HuH-7.5 (cell line): Measurements from ENCODE around the gene CIDEB.

Source experiments
- DNase-seq: peaks from one replicate; pipeline ENCODE4 v3.0.0; 2011; ENCODE audit warnings: low spot score

CIDEB gene

DNA sequence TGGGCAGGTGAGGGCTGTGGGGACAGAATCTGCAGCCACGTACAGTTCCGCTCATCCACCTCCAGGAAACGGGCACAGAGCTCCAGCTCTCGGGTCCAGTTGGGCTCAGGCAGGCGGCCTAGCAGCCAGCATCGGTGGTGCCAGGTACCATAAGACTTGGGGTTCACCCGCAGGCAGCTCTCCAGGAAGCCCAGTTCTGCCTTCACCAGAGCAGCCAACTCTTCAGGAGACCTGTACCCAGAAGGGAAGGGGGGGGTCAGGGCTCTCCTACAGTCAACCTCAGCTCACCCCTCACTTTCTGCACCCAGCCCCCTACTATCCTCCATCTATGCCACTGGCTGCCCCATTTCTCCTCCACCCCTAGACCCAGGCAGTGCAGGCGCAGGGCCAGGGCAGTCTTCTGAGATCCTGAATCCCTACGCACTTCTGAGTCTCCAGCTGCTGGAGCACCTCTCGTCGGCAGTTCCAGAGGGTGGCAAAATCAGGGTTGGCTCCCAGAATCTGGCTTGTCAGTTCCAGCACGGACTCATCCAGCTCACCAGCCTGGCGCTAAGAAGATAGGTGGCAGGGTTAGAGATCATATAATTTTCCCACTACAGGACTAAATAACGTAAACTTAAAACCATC lies 37.8 kb downstream of the CIDEB start:
- DNase-seq, result no peak

GRCh38 chr14:24269368-24269767 lies 38.4 kb downstream of the CIDEB start:
- no peak for DNase-seq

GRCh38 chr14:24268225-24268624 lies 39.6 kb downstream of the CIDEB start:
- DNase-seq, result no peak

- no peak for DNase-seq
Observed at GRCh38 chr14:24267516-24267915, 40.3 kb downstream of the CIDEB start.

DNA sequence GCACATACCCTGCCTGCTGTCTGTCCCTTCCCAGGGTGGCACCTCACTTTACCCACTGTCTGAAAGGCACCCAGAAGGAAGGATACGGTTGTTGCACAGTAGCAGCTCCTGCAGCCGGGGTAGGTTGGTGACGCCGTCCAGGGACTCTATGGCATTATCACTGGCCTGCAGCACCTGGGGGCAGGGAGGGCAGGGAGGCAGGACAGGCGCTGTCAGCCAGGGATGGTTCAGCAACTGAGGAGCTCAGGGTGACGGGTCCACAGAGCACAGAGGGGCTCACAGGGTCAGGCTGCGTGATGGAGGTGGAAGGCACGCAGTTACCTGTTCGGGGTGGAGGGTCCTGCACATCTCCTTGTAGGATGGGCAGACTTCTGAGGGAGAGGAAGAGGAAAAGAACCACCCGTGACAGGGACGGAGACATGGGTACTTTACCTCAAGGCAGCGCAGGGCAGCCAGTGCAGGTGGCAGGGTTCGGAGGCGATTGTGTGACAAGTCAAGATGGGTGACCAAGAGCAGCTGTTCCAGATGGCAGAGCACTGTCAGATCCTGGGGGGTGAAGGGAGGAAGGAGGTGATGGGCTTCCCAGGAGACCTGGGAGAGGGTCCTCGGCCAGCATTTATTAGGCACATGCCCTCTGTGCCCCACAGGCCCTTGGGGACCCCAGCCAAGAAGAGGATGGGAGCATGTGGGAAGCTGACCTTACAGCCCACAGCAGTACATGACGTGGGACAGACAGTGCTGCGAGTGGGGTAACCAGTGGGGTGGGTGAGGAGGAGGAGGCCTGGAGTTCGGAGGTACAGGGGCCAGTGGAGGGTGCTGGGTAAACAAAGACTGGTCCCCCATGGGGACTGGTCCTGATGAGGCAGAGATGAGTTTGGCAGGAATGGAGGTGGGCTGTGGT lies 41.2 kb downstream of the CIDEB start:
- DNase-seq, result no peak

GRCh38 chr14:24264298-24264697 lies 43.5 kb downstream of the CIDEB start:
- DNase-seq, result no peak

- DNase-seq, result no peak
Observed at GRCh38 chr14:24263848-24264247, 43.9 kb downstream of the CIDEB start.

DNA sequence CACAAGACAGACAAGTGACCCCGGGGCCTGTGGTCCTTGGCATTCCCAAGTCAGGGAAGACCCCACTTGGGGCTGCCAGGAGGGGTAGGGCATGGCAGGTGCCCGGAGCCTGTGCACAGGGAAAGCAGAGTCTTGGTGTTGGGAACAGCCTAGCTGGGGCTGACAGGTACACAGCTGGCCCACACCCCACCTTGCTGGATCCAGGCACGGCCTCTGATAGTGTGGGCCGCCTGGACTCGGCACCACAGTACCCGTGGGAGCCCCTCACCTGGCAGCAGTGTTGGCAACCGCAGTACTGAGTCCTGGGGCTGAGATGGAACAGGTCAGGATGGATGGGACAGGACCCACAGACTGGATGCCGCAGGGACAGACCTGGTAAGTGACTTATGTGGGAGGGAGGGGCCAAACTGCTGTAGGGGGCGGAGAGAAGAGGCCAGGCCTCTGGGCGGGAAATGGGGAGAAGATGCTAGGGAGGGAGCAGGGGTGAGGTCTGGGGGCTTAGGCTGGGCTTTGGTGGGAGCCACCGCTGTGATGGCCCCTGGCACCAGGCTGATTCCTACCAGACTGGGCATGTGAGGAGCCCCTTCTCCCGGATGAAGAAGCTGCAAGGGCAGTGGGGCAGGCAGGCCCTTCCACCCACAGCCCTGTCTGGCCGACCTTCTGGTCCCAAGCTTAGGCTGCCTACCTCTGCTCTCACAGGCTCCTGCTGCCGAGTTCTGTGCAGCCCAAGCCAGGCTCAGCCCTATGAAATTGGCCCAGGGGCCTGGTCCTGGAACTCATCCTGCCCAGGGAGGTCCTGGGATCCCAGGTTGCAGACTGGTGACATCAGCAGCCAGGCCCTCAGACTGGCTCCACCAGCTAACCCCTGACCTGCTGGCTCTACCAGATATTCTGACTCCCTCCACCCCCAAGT lies 44.7 kb downstream of the CIDEB start, which contains the start of gene TGM1:
Gene TGM1 (minus strand): TSS at position 357 of the 913 bp plus-strand sequence. CDS start 825 bp downstream, outside the sequence.
- no peak for DNase-seq

DNA sequence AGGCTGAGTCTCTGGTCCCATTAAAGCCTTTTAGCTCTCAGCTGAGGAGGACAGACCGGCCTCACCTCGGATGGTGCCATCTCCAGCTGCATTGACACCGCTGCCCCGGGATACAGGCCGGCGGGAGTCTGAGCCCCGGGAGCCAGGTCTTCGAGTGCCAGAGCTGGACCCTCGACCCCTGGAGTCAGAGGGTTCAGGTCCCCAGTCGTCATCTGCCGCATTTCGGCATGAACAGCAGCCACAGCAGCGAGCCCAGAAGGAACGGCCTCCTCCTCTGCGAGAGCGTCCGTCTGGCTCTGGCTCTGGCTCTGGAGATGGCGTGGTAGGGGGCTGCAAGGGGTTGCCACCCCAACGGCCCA lies 45.8 kb downstream of the CIDEB start:
- DNase-seq, result no peak

DNA sequence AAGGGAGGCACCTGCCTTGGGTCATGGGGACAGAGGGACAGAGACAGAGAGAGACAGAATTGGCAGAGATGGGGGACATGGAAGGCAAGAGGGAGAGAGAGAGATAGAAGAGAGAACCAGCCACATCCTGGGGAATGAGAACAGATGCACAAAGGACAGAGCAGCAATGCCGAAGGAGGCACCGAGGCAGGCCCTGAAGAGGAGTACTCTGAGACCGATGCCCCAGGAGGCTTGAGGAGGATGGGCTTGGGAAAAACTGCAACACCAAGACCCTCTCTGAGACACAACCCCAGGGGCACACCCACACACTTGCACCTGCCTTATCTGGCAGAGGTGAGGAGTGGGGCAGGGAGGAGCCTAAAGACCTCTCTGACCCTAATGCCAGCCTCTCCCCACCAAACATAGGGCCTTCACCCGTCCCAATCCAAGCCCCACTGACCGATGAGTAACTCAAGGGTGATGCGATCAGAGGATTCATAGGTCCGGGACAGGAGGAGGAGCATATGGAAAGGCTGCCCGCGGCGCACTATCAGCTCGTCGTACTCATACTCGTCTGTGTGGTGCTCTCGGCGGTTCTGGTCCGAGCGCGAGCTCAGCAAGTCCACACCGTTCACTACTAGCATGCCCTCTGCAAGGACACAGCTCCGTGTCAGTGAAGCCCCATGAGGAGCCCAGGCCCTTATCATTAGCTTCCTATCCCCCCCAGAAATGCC lies 46.4 kb downstream of the CIDEB start:
- DNase-seq, result no peak

DNA sequence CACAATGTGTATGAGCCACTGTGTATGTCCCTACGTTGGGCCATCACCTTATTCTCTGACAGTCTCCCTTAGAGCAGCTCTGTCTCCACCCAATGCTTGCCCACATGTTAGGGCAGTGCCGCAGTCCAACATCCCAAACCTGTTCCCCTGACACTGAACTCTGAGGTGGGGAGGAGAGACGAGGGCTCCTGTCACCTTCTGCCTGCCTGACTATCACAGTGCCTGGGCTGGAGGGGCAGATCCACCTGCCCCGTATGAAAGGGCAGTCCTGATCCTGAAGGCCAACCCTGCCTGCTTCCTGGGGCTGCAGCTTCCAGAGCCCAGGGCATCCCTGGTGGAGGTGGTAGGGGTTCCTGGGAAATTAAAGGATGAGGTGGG lies 47.0 kb downstream of the CIDEB start:
- DNase-seq, result no peak

GRCh38 chr14:24260026-24260779 lies 47.6 kb downstream of the CIDEB start:
- no peak for DNase-seq

- no peak for DNase-seq
Observed at GRCh38 chr14:24259282-24260025, 48.3 kb downstream of the CIDEB start.

DNA sequence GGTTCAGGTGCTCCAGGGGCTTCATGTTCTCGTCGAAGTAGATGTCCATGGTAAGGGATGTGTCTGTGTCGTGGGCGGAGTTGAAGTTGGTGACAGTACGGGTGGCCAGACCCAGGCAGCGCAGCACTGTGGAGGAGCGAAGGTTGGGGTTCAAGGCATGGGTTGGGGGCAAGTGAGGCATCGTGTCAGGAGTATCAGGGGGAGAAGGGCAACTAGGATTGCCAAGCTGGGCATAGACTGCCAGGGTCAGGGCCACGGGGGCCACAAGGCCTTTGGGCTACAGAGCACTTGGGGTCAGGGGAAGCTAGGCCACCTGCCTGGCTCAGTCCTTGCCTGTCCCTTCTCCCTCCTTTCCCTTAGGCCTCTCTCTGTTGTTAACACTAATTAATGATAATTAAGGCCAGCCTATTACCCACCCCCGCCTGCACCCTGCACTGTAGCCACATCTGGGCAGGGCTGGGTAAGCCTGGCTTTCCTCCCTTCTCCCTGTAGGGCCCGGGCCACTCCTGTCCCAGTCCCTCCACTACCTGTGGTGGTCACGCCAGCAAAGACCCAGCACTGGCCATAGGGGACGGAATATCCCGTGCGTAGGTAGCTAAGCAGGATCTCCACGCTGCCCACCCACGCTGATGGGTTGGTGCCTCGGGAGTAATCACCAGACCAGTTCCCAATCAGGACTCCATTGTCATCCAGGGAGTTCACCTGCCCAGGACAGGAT lies 49.1 kb downstream of the CIDEB start:
- DNase-seq, result no peak

GRCh38 chr14:24258119-24258518 lies 49.7 kb downstream of the CIDEB start:
- DNase-seq, result no peak

DNA sequence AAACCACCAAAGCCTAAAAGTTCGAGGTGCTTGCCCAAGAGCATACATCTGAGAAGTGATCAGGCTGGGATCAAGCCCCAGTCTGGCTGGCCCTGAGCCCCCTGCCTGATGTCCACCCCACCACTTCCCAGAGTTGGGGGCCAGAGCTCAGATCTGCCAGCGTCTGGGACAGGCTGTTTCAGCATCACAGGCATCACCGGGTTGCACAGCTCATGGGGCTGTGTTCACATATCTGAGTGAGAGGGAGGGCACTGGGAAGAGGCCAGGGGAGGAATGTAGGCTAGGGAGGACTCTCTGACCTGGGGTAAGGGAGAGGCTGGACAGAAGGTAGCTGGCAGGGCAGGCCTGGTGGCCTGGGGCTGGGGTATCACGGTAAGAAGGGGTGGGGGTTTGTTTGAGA lies 50.8 kb downstream of the CIDEB start:
- DNase-seq, result no peak

- DNase-seq, result no peak
Observed at GRCh38 chr14:24255931-24256711, 51.7 kb downstream of the CIDEB start.

- DNase-seq, result no peak
Observed at GRCh38 chr14:24255438-24255837, 52.3 kb downstream of the CIDEB start.
